Measurements from ENCODE around the gene TUBA3E.

Gene TUBA3E

DNA sequence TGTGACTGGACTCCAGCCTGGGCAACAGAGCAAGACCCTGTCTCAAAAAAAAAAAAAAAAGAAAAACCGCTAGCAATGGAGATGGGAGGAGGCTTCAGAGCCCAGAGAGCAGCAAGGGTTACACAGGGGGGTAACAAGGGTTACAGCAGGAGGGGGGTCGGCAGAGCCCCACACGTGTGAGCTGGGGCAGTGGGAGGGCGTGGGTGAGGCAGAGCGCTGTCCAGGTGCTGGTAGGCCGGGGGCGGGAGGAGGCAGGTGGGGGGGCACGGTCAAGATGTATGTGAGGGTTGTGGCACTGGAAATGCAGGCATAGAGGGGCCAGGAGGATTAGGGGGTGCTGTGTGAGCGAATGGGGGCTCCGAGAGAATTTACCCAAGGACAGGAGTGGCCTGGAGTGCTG, 12.8 kb downstream of the TUBA3E start:
- TF ChIP-seq TEAD4 (IDR thresholded peaks at IDR 0.05): no peak
- TF ChIP-seq, protein P1, sequence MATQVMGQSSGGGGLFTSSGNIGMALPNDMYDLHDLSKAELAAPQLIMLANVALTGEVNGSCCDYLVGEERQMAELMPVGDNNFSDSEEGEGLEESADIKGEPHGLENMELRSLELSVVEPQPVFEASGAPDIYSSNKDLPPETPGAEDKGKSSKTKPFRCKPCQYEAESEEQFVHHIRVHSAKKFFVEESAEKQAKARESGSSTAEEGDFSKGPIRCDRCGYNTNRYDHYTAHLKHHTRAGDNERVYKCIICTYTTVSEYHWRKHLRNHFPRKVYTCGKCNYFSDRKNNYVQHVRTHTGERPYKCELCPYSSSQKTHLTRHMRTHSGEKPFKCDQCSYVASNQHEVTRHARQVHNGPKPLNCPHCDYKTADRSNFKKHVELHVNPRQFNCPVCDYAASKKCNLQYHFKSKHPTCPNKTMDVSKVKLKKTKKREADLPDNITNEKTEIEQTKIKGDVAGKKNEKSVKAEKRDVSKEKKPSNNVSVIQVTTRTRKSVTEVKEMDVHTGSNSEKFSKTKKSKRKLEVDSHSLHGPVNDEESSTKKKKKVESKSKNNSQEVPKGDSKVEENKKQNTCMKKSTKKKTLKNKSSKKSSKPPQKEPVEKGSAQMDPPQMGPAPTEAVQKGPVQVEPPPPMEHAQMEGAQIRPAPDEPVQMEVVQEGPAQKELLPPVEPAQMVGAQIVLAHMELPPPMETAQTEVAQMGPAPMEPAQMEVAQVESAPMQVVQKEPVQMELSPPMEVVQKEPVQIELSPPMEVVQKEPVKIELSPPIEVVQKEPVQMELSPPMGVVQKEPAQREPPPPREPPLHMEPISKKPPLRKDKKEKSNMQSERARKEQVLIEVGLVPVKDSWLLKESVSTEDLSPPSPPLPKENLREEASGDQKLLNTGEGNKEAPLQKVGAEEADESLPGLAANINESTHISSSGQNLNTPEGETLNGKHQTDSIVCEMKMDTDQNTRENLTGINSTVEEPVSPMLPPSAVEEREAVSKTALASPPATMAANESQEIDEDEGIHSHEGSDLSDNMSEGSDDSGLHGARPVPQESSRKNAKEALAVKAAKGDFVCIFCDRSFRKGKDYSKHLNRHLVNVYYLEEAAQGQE (IDR thresholded peaks at IDR 0.05; ENCODE audit: low read depth): peak; percentile 42; the same call in 1 of the 2 replicates

DNA sequence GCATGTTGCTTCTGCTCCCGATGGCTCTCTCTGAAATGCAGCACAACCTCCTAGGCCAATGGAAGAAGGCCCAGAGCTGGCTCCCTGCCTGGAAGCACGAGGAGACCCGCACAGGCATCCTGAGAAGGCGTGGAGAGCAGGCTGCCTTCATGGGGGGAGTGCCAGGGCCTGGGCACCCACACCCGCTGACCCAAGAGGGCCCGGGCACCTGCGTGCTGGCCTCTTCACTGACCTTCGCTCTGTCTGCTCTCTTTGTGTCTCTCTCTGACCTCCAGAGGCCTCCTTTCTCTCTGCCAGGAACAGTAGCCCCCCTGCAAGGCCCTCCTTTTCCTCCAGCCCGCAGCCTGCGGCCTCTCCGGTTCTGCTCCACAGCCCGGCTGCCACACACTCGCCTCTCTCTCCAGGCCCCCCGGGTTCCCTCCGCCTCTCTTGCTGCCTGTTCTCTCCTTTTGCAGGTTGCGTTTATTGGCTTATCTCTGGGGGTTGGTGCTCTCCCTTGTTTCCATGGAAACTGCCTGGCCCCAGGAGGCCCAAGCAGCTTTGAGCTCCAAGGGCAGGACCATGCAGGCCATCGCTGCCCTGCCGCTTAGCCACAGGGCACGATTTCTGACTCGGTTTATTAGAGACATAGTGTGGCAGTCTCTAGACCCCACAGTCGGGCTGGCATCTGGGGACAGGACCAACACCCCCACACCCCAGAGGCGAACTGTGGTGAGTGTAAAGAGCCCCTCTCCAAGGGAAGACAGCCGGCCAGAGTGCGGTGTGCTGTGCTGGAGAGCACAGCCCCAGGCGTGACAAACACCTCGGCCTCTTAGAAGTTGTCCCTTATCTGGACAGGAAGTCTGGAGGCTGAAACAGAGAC, 14.5 kb downstream of the TUBA3E start:
- TF ChIP-seq TAF1 (IDR thresholded peaks at IDR 0.05; ENCODE audit: low read depth) (no peak), RAD21 (IDR thresholded peaks at IDR 0.05; ENCODE audit: low read depth) (no peak), TCF12 (IDR thresholded peaks at IDR 0.05; ENCODE audit: low read depth) (no peak), EP300 (IDR thresholded peaks at IDR 0.05; ENCODE audit: borderline replicate concordance) (no peak), EGR1 (IDR thresholded peaks at IDR 0.05) (no peak), TEAD4 (IDR thresholded peaks at IDR 0.05) (no peak), FOXM1 (IDR thresholded peaks at IDR 0.05; ENCODE audit: borderline replicate concordance, low read depth) (no peak), CEBPB (IDR thresholded peaks at IDR 0.05) (no peak), ZBTB7A (IDR thresholded peaks at IDR 0.05; ENCODE audit: low read depth) (no peak), YY1 (IDR thresholded peaks at IDR 0.05; ENCODE audit: low read depth) (no peak), NFIC (IDR thresholded peaks at IDR 0.05) (no peak), CREB1 (IDR thresholded peaks at IDR 0.05; ENCODE audit: low read depth) (no peak)
- TF ChIP-seq, protein P2, sequence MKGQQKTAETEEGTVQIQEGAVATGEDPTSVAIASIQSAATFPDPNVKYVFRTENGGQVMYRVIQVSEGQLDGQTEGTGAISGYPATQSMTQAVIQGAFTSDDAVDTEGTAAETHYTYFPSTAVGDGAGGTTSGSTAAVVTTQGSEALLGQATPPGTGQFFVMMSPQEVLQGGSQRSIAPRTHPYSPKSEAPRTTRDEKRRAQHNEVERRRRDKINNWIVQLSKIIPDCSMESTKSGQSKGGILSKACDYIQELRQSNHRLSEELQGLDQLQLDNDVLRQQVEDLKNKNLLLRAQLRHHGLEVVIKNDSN (IDR thresholded peaks at IDR 0.05): no peak
- TF ChIP-seq, protein P3, sequence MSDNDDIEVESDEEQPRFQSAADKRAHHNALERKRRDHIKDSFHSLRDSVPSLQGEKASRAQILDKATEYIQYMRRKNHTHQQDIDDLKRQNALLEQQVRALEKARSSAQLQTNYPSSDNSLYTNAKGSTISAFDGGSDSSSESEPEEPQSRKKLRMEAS (IDR thresholded peaks at IDR 0.05): no peak
- TF ChIP-seq, protein P1 (IDR thresholded peaks at IDR 0.05; ENCODE audit: low read depth): no peak

DNA sequence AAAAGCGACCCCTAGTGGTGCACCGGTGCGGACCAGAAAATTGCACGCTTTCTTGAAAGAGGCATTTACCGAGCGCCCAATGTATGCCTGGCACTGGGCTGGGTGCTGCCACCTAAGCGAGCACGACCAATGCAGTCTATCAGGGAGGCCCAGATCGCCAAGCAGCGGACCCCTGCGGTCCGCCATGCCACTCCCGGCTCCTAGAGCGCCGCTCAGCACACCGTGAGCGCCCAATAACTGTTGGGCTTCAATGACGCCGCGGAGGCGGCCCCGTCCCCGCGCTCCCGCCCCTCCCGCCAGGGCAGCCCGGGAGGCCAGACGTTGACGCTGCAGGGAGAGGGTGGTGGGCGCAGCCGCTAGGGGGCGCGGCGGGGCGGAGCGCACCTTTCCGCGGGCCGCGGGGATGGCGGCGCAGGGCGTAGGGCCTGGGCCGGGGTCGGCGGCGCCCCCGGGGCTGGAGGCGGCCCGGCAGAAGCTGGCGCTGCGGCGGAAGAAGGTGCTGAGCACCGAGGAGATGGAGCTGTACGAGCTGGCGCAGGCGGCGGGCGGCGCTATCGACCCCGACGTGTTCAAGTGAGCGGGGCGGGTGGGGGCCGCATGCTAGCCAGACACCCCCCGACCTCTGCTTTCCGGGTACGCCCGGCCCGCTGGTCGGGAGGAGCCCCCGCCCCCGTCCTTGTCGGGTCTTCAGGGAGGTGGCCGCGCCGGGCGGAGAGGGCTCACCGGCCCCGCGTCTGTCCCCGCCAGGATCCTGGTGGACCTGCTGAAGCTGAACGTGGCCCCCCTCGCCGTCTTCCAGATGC, 16.2 kb downstream of the TUBA3E start, which contains the start of gene MZT2B:
MZT2B (plus strand) TSS at position 383 of the 803 bp plus-strand sequence; CDS start at position 404, 21 bp downstream.
- 0 out of 2 replicates have a peak, but pooled peaks have one; percentile 15 for TF ChIP-seq EGR1 (IDR thresholded peaks at IDR 0.05)
- TF ChIP-seq CREB1 (IDR thresholded peaks at IDR 0.05; ENCODE audit: low read depth): peak; percentile 40; the same call in 1 of the 2 replicates
- TF ChIP-seq YY1 (IDR thresholded peaks at IDR 0.05; ENCODE audit: low read depth): peak; percentile 67; the same call in 1 of the 2 replicates
- TF ChIP-seq, protein P3 (IDR thresholded peaks at IDR 0.05): 0 out of 2 replicates have a peak, but pooled peaks have one; percentile 49
- TF ChIP-seq ZBTB7A (IDR thresholded peaks at IDR 0.05; ENCODE audit: low read depth): peak; percentile 96; the same call in 1 of the 2 replicates
- TF ChIP-seq RAD21 (IDR thresholded peaks at IDR 0.05; ENCODE audit: low read depth): peak; percentile 43; the same call in 1 of the 2 replicates

DNA sequence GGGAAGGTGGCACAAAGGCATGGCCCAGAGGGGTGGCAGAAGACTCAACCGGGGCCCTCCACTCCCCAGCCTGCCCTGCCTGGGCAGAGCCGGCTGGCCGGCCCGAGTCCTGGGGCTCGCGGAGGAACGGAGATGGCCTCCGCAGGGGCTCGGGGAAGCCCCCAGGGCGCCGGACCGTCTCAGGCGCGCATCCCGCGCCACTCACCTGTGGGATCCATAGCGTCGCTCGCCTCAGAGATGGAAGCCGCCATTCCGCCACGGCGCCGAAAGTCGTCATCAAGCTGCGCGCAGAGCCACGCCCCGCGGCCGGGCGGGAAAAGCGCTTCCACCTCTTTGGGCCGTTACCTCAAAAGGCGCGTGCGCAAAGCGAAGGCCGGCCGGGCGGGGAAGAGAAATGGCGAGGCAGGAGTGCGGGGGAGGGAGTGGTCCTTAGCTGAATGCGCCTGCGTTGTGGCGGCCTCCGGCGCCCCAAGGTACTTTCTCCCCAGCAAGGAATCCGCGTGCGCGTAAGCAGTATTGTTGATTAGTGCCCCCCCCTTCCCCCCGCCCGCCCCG, 16.8 kb downstream of the TUBA3E start, which contains the start of gene SMPD4:
SMPD4 (minus strand) TSS at position 278 of the 555 bp plus-strand sequence. CDS start 5,010 bp downstream, outside the sequence.
- TF ChIP-seq FOXM1 (IDR thresholded peaks at IDR 0.05; ENCODE audit: borderline replicate concordance, low read depth): peak; percentile 56; the same call in 1 of the 2 replicates
- TF ChIP-seq YY1 (IDR thresholded peaks at IDR 0.05; ENCODE audit: low read depth): peak; percentile 98
- TF ChIP-seq, protein P2 (IDR thresholded peaks at IDR 0.05): peak; percentile 47
- TF ChIP-seq, protein P3 (IDR thresholded peaks at IDR 0.05): peak; percentile 83
- TF ChIP-seq TAF1 (IDR thresholded peaks at IDR 0.05; ENCODE audit: low read depth): peak; percentile 85
- TF ChIP-seq TEAD4 (IDR thresholded peaks at IDR 0.05): 0 out of 2 replicates have a peak, but pooled peaks have one; percentile 31
- peak; percentile 74; the same call in 1 of the 2 replicates for TF ChIP-seq EGR1 (IDR thresholded peaks at IDR 0.05)
- no peak for TF ChIP-seq CEBPB (IDR thresholded peaks at IDR 0.05)
- no peak for TF ChIP-seq TCF12 (IDR thresholded peaks at IDR 0.05; ENCODE audit: low read depth)
- TF ChIP-seq CREB1 (IDR thresholded peaks at IDR 0.05; ENCODE audit: low read depth): peak; percentile 95
- TF ChIP-seq ZBTB7A (IDR thresholded peaks at IDR 0.05; ENCODE audit: low read depth): no peak

Data from Ishikawa (cell line).